ENCODE measurements around the gene SH3PXD2B. TPM values are rescaled to one million over a fixed set of nuclear protein-coding genes. Genes with fewer than 3 reads are reported as not detected.

SH3PXD2B gene
- total and polyA plus RNA-seq, 2 donors (not counting 1 experiment from before 2014, with no cell fraction given): 12.6 to 21.1 TPM

DNA sequence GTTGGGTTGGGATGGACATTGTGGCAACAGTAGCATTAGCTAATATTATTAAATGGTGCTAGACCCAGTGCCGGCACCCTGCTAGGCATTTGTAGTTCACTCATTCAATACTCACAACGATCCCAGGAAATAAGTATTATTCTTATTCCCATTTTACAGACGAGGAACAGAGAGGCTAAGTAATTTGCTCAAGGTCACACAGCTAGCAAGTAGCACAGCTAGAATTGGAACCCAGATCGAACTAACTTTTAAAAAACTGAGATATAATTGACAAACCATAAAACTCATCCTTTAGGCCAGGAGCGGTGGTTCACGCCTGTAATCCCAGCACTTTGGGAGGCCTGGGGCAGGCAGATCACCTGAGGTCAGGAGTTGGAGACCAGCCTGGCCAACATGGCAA is 79.5 kb downstream of the SH3PXD2B start:
- H2AFZ ChIP-seq (ENCODE audit: low read length): no peak overlapping the region
- H3K4me3 ChIP-seq (replicated peaks in 1 of 4; ENCODE audit: control extremely low read depth in 1 of 4, insufficient read depth in 1 of 4, low read depth in 3 of 4, low read length in 4 of 4): no peak overlapping the region
- H4K20me1 ChIP-seq (ENCODE audit: control insufficient read depth, extremely low read depth, insufficient read depth, low read length): no peaks in the 10 kb centered on the region
- no peaks in the 10 kb centered on the region for H3K79me2 ChIP-seq (ENCODE audit: control insufficient read depth, insufficient read depth, low read length)
- no peak overlapping the region for H3K9ac ChIP-seq (ENCODE audit: insufficient read depth, low read length)
- no peak overlapping the region for H3K4me2 ChIP-seq (ENCODE audit: extremely low read depth, insufficient read depth, low read length)
- no peaks in the 10 kb centered on the region for H3K27me3 ChIP-seq (ENCODE audit: control insufficient read depth, insufficient read depth, low read length)
- peaks cover under 1% of the 10 kb centered on the region for H3K36me3 ChIP-seq (ENCODE audit: control insufficient read depth, insufficient read depth, low read length)
- no peaks in the 10 kb centered on the region for H3K4me1 ChIP-seq (ENCODE audit: control insufficient read depth, extremely low read depth, insufficient read depth, low read length)
- TF ChIP-seq CTCF (conservative IDR thresholded peaks at IDR 0.05 in 1 of 2, IDR thresholded peaks at IDR 0.05 in 1 of 2; ENCODE audit: low read depth in 1 of 2, low read length in 2 of 2): no peak
- no peak for TF ChIP-seq EZH2 (IDR thresholded peaks at IDR 0.05; ENCODE audit: low read length, missing control alignments)
- no peak for DNase-seq (ENCODE audit: low read depth in 2 of 2)
- no peak overlapping the region for H3K27ac ChIP-seq (ENCODE audit: insufficient read depth, low read length)
- H3K9me3 ChIP-seq (ENCODE audit: control insufficient read depth, insufficient read depth, low read depth, low read length): no peaks in the 10 kb centered on the region

DNA sequence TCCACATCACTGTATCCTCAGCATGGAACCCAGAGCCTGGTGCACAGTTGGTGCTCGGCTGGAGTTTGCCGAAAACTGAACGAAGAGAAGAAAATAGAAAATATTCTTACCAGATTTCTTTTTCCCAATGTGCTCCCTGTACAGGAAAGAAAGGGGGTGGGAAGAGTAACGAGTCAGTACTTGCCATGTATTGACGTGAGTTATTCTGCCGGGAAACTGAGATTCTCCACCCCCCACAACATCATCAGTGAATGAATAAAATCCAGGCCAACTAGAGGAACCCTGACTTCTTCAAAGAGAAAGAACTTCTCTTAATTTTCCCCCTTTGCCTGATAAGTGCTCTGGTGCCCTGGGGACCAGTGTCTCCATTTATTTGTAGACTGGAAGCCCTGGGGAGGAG is 80.6 kb downstream of the SH3PXD2B start:
- no peak overlapping the region for H3K4me3 ChIP-seq (replicated peaks in 1 of 4; ENCODE audit: control extremely low read depth in 1 of 4, insufficient read depth in 1 of 4, low read depth in 3 of 4, low read length in 4 of 4)
- H3K9me3 ChIP-seq (ENCODE audit: control insufficient read depth, insufficient read depth, low read depth, low read length): no peaks in the 10 kb centered on the region
- H3K27me3 ChIP-seq (ENCODE audit: control insufficient read depth, insufficient read depth, low read length): no peaks in the 10 kb centered on the region
- no peak overlapping the region for H3K9ac ChIP-seq (ENCODE audit: insufficient read depth, low read length)
- TF ChIP-seq EZH2 (IDR thresholded peaks at IDR 0.05; ENCODE audit: low read length, missing control alignments): no peak
- TF ChIP-seq CTCF (conservative IDR thresholded peaks at IDR 0.05 in 1 of 2, IDR thresholded peaks at IDR 0.05 in 1 of 2; ENCODE audit: low read depth in 1 of 2, low read length in 2 of 2): no peak
- no peak overlapping the region for H3K27ac ChIP-seq (ENCODE audit: insufficient read depth, low read length)
- H4K20me1 ChIP-seq (ENCODE audit: control insufficient read depth, extremely low read depth, insufficient read depth, low read length): no peaks in the 10 kb centered on the region
- no peaks in the 10 kb centered on the region for H3K79me2 ChIP-seq (ENCODE audit: control insufficient read depth, insufficient read depth, low read length)
- no peaks in the 10 kb centered on the region for H3K36me3 ChIP-seq (ENCODE audit: control insufficient read depth, insufficient read depth, low read length)
- H3K4me2 ChIP-seq (ENCODE audit: extremely low read depth, insufficient read depth, low read length): no peak overlapping the region
- DNase-seq (ENCODE audit: low read depth in 2 of 2): no peak
- no peak overlapping the region for H2AFZ ChIP-seq (ENCODE audit: low read length)
- no peaks in the 10 kb centered on the region for H3K4me1 ChIP-seq (ENCODE audit: control insufficient read depth, extremely low read depth, insufficient read depth, low read length)

- H3K4me3 ChIP-seq (replicated peaks in 1 of 4; ENCODE audit: control extremely low read depth in 1 of 4, insufficient read depth in 1 of 4, low read depth in 3 of 4, low read length in 4 of 4): no peak overlapping the region
- H3K9ac ChIP-seq (ENCODE audit: insufficient read depth, low read length): no peak overlapping the region
- H3K27ac ChIP-seq (ENCODE audit: insufficient read depth, low read length): no peak overlapping the region
- TF ChIP-seq CTCF (conservative IDR thresholded peaks at IDR 0.05 in 1 of 2, IDR thresholded peaks at IDR 0.05 in 1 of 2; ENCODE audit: low read depth in 1 of 2, low read length in 2 of 2) (no peak), EZH2 (IDR thresholded peaks at IDR 0.05; ENCODE audit: low read length, missing control alignments) (no peak)
- no peak overlapping the region for H3K4me2 ChIP-seq (ENCODE audit: extremely low read depth, insufficient read depth, low read length)
- no peak overlapping the region for H2AFZ ChIP-seq (ENCODE audit: low read length)
- no peaks in the 10 kb centered on the region for H3K9me3 ChIP-seq (ENCODE audit: control insufficient read depth, insufficient read depth, low read depth, low read length)
- no peaks in the 10 kb centered on the region for H3K27me3 ChIP-seq (ENCODE audit: control insufficient read depth, insufficient read depth, low read length)
- H4K20me1 ChIP-seq (ENCODE audit: control insufficient read depth, extremely low read depth, insufficient read depth, low read length): no peaks in the 10 kb centered on the region
- no peaks in the 10 kb centered on the region for H3K36me3 ChIP-seq (ENCODE audit: control insufficient read depth, insufficient read depth, low read length)
- DNase-seq (ENCODE audit: low read depth in 2 of 2): no peak
- no peaks in the 10 kb centered on the region for H3K4me1 ChIP-seq (ENCODE audit: control insufficient read depth, extremely low read depth, insufficient read depth, low read length)
- no peaks in the 10 kb centered on the region for H3K79me2 ChIP-seq (ENCODE audit: control insufficient read depth, insufficient read depth, low read length)
Observed at GRCh38 chr5:172371684-172372083, 82.6 kb downstream of the SH3PXD2B start.
